ENCODE results near the gene LY9.
"Not testable (repeated sequence)": the region's sequence is repeated elsewhere in the genome, so short reads cannot be mapped to it uniquely, and the experiment has no call there.

Gene LY9

GRCh38 chr1:160774886-160775719 is 20.9 kb upstream of the LY9 start:
- H3K4me3 ChIP-seq (ENCODE audit: low read depth, low read length) = no peak overlapping the region
- H3K4me1 ChIP-seq (ENCODE audit: control insufficient read depth, insufficient read depth, low read length) = no peaks in the 10 kb centered on the region
- no peak overlapping the region for H3K9ac ChIP-seq (ENCODE audit: low read depth, low read length)
- H3K27me3 ChIP-seq (ENCODE audit: control insufficient read depth, insufficient read depth, low read length) = no peaks in the 10 kb centered on the region
- H3K27ac ChIP-seq (ENCODE audit: low read depth, low read length) = no peak overlapping the region
- H3K36me3 ChIP-seq (ENCODE audit: control insufficient read depth, insufficient read depth, low read length) = no peaks in the 10 kb centered on the region
- no peaks in the 10 kb centered on the region for H3K9me3 ChIP-seq (ENCODE audit: control insufficient read depth, insufficient read depth, low read length)

GRCh38 chr1:160776178-160776577 is 19.8 kb upstream of the LY9 start:
- Histone ChIP-seq H3K27me3 (ENCODE audit: control insufficient read depth, insufficient read depth, low read length) (no peaks in the 10 kb centered on the region), H3K4me3 (ENCODE audit: low read depth, low read length) (no peak overlapping the region), H3K9ac (ENCODE audit: low read depth, low read length) (no peak overlapping the region), H3K36me3 (ENCODE audit: control insufficient read depth, insufficient read depth, low read length) (no peaks in the 10 kb centered on the region), H3K4me1 (ENCODE audit: control insufficient read depth, insufficient read depth, low read length) (no peaks in the 10 kb centered on the region), H3K9me3 (ENCODE audit: control insufficient read depth, insufficient read depth, low read length) (no peaks in the 10 kb centered on the region), H3K27ac (ENCODE audit: low read depth, low read length) (no peak overlapping the region)

GRCh38 chr1:160777486-160778089 is 18.4 kb upstream of the LY9 start:
- H3K9ac ChIP-seq (ENCODE audit: low read depth, low read length) = no peak overlapping the region
- peaks cover 4% of the 10 kb centered on the region; the same call in 1 of the 2 replicates for H3K9me3 ChIP-seq (ENCODE audit: control insufficient read depth, insufficient read depth, low read length)
- H3K27ac ChIP-seq (ENCODE audit: low read depth, low read length) = no peak overlapping the region
- no peaks in the 10 kb centered on the region for H3K36me3 ChIP-seq (ENCODE audit: control insufficient read depth, insufficient read depth, low read length)
- no peaks in the 10 kb centered on the region for H3K27me3 ChIP-seq (ENCODE audit: control insufficient read depth, insufficient read depth, low read length)
- no peaks in the 10 kb centered on the region for H3K4me1 ChIP-seq (ENCODE audit: control insufficient read depth, insufficient read depth, low read length)
- H3K4me3 ChIP-seq (ENCODE audit: low read depth, low read length) = no peak overlapping the region

GRCh38 chr1:160778976-160779375 is 17.0 kb upstream of the LY9 start:
- H3K27ac ChIP-seq (ENCODE audit: low read depth, low read length) = no peak overlapping the region
- peaks cover 10% of the 10 kb centered on the region for H3K9me3 ChIP-seq (ENCODE audit: control insufficient read depth, insufficient read depth, low read length)
- H3K36me3 ChIP-seq (ENCODE audit: control insufficient read depth, insufficient read depth, low read length) = no peaks in the 10 kb centered on the region
- no peaks in the 10 kb centered on the region for H3K4me1 ChIP-seq (ENCODE audit: control insufficient read depth, insufficient read depth, low read length)
- H3K27me3 ChIP-seq (ENCODE audit: control insufficient read depth, insufficient read depth, low read length) = no peaks in the 10 kb centered on the region
- H3K4me3 ChIP-seq (ENCODE audit: low read depth, low read length) = no peak overlapping the region
- H3K9ac ChIP-seq (ENCODE audit: low read depth, low read length) = no peak overlapping the region

- H3K27me3 ChIP-seq (ENCODE audit: control insufficient read depth, insufficient read depth, low read length) = no peaks in the 10 kb centered on the region
- H3K4me3 ChIP-seq (ENCODE audit: low read depth, low read length) = no peak overlapping the region
- H3K9ac ChIP-seq (ENCODE audit: low read depth, low read length) = no peak overlapping the region
- H3K36me3 ChIP-seq (ENCODE audit: control insufficient read depth, insufficient read depth, low read length) = no peaks in the 10 kb centered on the region
- H3K27ac ChIP-seq (ENCODE audit: low read depth, low read length) = no peak overlapping the region
- no peaks in the 10 kb centered on the region for H3K4me1 ChIP-seq (ENCODE audit: control insufficient read depth, insufficient read depth, low read length)
- H3K9me3 ChIP-seq (ENCODE audit: control insufficient read depth, insufficient read depth, low read length) = peaks cover 10% of the 10 kb centered on the region
These were observed 16.2 kb upstream of the LY9 start for GRCh38 chr1:160779626-160780397.

GRCh38 chr1:160780398-160780755 is 15.6 kb upstream of the LY9 start:
- Histone ChIP-seq H3K27ac (ENCODE audit: low read depth, low read length) (no peak overlapping the region), H3K4me1 (ENCODE audit: control insufficient read depth, insufficient read depth, low read length) (no peaks in the 10 kb centered on the region), H3K4me3 (ENCODE audit: low read depth, low read length) (no peak overlapping the region), H3K9me3 (ENCODE audit: control insufficient read depth, insufficient read depth, low read length) (peaks cover 10% of the 10 kb centered on the region), H3K27me3 (ENCODE audit: control insufficient read depth, insufficient read depth, low read length) (no peaks in the 10 kb centered on the region), H3K36me3 (ENCODE audit: control insufficient read depth, insufficient read depth, low read length) (no peaks in the 10 kb centered on the region), H3K9ac (ENCODE audit: low read depth, low read length) (no peak overlapping the region)

- Histone ChIP-seq H3K27me3 (ENCODE audit: control insufficient read depth, insufficient read depth, low read length) (no peaks in the 10 kb centered on the region), H3K4me1 (ENCODE audit: control insufficient read depth, insufficient read depth, low read length) (no peaks in the 10 kb centered on the region), H3K27ac (ENCODE audit: low read depth, low read length) (no peak overlapping the region), H3K9me3 (ENCODE audit: control insufficient read depth, insufficient read depth, low read length) (peaks cover 10% of the 10 kb centered on the region), H3K4me3 (ENCODE audit: low read depth, low read length) (no peak overlapping the region), H3K36me3 (ENCODE audit: control insufficient read depth, insufficient read depth, low read length) (no peaks in the 10 kb centered on the region), H3K9ac (ENCODE audit: low read depth, low read length) (no peak overlapping the region)
These were observed 14.7 kb upstream of the LY9 start for GRCh38 chr1:160781186-160781766.

- Histone ChIP-seq H3K27me3 (ENCODE audit: control insufficient read depth, insufficient read depth, low read length) (no peaks in the 10 kb centered on the region), H3K36me3 (ENCODE audit: control insufficient read depth, insufficient read depth, low read length) (no peaks in the 10 kb centered on the region), H3K4me3 (ENCODE audit: low read depth, low read length) (no peak overlapping the region), H3K27ac (ENCODE audit: low read depth, low read length) (no peak overlapping the region), H3K4me1 (ENCODE audit: control insufficient read depth, insufficient read depth, low read length) (no peaks in the 10 kb centered on the region), H3K9me3 (ENCODE audit: control insufficient read depth, insufficient read depth, low read length) (peaks cover 10% of the 10 kb centered on the region), H3K9ac (ENCODE audit: low read depth, low read length) (no peak overlapping the region)
These were observed 13.9 kb upstream of the LY9 start for GRCh38 chr1:160781914-160782689.

- H3K27ac ChIP-seq (ENCODE audit: low read depth, low read length); H3K27me3 ChIP-seq (ENCODE audit: control insufficient read depth, insufficient read depth, low read length); H3K36me3 ChIP-seq (ENCODE audit: control insufficient read depth, insufficient read depth, low read length); H3K4me1 ChIP-seq (ENCODE audit: control insufficient read depth, insufficient read depth, low read length); H3K4me3 ChIP-seq (ENCODE audit: low read depth, low read length); H3K9ac ChIP-seq (ENCODE audit: low read depth, low read length): not testable (repeated sequence)
- peaks cover 10% of the 10 kb centered on the region for H3K9me3 ChIP-seq (ENCODE audit: control insufficient read depth, insufficient read depth, low read length)
These were observed 12.8 kb upstream of the LY9 start for GRCh38 chr1:160782988-160783765.
